AG08395 (cell line): ENCODE measurements around the gene RGS19.

ENCODE experiments used
- DNase-seq: peaks from one replicate; pipeline ENCODE4 v3.0.0; 2012; ENCODE audit warnings: mixed read lengths, low spot score

RGS19 gene

DNA sequence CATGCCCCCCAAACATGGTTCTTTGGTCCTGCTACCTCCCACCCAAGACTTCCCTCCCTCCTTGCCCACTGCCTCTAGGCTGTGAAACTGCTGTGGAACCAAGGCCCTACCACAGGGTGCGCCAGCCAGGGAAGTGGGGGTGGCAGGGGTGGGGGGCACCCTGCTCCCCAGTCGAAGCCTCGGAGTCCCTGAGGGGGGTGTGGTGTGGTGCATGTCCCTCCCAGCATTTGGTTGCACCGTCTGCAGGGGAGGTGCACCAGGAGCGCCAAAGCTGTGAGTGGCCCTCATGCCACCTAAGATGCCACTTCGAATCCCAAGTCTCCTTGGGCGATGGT lies 1.8 kb downstream of the RGS19 start:
- no peak for DNase-seq

DNA sequence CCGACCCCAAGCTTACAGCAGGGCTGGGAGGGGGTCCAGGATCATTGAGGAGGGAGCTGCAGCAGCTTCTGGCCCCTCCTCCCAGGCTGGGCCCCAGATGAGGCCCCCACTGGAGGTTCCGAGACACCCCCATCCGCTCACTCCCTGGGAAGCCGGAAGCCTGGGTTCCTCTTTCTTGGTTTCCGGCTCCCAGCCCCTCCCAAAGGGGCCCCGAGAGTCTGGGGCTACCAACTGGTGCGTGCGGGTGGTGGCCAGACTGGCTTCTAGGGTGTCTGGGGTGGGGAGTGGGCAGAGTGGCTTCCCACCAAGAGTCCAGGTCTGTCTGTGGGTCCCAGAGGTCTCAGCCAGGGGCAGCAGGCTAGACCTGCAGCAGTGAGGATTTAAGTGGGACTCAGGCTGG lies 2.2 kb downstream of the RGS19 start:
- no peak for DNase-seq

DNA sequence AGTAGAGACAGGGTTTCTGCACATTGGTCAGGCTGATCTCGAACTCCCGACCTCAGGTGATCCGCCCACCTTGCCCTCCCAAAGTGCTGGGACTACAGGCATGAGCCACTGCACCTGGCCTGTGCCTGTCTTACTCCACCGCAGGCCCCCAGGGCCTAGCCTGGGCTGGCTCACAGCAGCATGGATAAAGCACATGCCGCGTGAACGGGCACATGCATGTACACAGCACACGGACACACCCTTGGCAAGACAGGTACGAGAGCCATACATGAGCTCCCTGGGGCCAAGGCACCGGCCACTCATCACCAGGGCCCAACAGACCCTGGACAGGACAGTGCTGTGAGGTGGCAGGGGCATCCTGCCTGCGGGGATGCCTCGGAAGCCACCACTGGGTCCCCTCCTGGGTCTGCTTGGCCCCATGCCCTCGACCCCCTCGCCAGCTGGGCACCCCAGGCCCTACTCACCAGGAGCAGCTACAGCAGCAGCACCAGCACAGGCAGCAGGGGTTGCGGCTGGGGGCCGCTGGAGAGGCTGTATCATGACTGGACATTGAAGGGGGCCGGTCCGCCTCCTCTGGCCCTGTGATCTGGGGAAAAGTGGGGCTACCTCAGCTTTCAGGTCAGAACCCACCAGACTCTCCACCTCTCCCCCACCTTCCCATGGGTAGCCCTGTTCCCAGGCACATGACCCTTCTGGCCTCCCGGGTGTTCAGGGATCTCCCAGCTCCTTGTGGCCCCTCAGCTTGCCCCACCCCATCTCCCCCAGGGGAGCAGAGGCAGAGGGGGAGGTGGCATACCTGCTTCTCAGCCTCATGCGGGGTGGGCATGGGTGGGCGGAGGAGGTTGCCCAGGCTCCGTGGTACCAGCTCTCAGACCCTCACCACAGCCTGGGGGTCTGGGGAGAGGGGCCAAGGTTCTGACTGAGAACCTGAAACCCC lies 3.0 kb downstream of the RGS19 start:
- DNase-seq, result no peak

DNA sequence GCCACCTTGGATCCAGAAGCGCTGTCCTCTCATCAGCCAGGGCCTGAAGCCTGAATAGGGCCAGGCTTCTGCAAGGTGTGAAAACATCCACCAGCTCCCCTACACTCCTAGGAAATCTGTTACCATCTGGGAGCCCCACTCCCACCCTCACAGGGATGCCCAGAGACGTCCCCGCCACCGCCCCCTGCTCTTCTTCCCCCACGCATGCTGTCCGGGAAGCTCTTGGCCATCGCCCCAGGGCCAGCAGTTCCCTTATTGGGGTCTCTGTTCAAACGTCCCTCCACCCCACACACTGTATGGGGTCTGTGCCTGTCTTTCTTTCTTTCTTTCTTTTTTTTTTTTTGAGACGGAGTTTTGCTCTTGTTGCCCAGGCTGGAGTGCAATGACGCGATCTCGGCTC lies 3.8 kb downstream of the RGS19 start:
- DNase-seq, result no peak

DNA sequence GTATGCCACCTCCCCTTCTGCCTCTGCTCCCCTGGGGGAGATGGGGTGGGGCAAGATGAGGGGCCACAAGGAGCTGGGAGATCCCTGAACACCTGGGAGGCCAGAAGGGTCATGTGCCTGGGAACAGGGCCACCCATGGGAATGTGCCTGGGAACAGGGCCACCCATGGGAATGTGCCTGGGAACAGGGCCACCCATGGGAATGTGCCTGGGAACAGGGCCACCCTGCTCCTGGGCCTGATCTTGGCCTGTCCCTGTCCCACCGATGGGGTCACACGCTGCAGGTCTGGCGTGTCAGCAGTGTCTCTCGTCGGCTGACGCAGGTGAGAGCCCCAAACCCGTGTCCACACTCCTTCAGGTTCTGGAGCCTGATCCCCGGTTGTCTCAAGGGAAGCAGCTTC lies 4.4 kb downstream of the RGS19 start:
- DNase-seq, result no peak

DNA sequence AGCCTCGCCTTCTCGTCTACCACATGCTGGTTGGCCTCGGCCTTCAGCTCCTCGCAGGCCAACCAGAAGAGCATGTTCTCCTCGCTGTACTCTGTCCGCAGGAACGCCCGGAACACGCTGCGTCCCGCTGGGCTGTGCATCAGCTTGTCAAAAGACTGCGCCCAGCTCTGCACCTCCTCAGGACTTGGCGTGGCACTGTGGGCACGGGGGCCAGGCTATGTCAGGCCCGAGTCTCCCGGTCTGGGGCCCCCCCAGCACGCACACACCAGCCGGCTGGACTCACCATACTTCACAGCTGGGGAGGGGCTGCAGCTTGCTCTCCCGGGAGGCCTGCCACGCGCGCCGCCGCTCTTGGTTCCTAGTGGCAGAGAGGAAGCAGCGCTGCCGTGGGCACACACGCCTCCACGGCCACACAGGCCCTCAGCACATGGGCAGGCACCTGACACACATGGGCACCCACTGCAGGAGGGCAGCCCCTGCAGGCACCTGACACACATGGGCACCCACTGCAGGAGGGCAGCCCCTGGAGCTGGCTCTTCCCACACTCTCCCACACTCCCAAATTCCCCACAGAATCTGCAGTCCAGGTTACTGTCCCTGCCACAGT lies 5.0 kb downstream of the RGS19 start:
- no peak for DNase-seq

DNA sequence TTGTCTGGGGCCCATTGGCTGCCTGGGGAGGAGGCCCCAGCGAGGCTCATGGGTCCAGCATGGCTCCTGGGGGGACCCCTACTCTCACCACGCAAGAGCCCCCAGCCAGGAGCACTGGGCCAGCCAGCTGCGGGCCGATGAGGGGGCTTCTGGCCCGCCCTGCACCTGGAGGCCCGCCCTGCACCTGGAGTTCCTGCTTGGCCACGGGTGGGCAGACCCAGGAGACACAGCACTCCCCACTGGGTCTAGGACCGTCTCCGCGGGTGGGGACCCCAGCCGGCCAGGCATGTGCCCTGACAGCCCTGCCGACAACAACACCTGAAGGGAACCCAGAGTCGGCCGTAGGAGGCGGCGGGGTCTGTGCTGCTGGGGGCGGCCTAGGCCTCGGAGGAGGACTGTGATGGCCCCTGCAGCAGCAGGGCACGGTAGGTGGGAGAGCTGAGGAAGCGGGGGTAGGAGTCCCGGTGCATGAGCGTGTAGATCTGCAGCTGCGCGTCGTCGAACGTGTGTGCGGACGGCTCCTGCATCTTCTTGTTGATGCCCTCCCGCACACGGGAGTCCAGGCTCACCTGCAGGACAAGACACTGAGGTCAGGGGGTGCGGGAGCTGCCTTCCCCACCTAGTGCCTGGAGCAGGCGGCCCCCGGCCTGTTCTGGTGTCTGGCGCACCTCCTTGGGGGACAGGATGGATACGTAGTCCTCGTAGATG lies 5.7 kb downstream of the RGS19 start:
- no peak for DNase-seq

DNA sequence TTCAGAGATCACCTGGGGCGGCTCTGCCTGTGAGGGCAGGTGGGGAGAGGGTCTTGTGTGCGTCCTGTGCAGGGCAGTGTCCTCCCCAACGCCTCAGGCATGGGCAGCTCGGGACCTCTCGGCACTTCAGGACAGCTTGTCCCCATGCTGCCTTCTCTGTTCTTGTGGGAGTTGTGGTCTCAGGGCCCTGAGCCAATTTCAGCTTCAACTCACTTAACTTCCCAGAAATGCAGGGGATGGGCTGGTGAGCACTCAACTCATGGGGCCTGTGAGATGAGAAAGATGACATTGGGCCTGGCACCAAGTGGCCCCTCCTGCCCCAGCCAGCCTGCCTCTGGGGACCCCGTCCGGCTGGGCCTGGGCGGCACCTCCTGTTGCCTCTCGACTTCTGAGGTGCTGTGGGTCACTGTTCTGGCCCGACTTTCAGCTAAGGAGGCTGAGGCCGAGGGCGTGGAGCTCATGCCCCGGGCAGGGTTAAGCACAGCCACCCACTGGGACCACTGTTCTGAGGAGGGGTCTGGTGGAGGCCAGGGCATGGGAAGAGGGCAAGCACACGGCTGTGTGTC lies 6.7 kb downstream of the RGS19 start:
- DNase-seq, result no peak

DNA sequence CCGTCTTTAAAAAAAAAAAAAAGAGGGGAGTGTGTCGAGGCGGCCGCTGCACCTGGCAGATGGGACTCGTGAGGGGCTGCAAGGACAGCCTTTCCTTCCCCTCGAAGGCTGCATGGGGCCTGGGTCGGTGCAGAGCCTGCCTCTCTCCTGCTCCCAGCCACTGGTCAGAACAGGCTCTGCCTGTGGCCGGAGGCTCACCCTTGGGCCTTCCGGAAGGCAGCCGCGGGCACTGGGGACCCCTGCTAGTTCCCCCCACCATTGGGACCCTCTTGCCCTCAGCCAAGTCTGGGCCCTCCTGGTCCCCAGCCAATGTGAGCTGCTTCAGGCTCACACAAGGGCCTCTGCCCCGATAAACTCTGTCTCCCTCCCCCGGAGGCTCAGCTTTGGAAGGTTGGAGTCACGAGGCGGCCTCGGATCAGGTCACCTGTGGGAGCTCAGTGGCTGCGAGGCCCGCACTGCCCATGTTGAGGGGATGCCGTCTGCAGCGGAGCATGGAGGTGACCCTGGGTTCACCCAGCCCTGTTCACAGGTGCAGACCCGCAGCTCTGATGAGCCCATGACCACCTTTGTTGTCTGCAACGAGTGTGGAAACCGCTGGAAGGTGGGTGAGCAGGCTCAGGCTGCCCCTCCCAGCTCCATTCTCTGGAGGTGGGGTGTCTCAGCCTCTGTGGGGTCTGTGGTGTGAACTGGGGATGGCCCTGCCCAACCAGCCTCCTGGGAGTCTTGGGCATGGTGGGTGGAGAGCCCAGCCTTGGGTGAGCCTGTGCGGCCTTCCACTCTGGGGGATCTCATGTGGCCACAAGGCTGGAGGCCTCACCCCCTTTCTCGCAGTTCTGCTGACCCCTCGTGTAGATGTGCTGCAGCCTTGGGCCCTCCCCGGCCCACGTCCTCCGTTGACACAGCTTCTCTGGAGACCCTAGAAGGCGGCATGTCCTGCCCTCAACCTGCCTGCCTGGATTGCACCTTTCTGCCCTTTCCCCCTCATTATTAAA lies 7.7 kb downstream of the RGS19 start:
- no peak for DNase-seq

DNA sequence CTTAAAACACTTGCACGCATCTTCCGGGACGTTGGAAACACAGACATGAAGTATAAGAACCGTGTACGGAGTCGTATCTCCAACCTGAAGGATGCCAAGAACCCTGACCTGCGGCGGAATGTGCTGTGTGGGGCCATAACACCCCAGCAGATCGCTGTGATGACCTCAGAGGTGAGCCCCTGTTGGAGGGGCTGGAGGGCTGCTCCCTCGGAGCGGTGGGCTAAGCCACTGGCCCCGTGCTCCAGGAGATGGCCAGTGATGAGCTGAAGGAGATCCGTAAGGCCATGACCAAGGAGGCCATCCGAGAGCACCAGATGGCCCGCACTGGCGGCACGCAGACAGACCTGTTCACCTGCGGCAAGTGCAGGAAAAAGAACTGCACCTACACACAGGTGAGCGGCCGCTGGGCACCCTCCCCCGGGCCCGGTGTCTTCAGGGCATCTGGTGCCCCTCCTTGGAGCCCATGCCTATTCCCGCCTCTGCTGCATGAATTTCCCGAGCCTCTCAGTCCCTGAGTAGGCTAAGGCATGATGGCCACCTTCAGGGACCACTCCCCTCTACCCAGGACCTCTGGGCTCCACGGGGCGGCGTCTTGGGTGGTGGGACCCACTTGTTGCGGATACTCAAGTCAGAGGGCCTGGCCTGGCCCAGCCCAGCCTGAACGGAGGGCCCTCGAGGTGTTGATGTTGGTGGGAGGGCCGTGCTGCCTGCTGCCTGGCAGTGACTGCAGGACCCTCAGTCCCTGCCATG lies 8.9 kb downstream of the RGS19 start:
- no peak for DNase-seq

DNA sequence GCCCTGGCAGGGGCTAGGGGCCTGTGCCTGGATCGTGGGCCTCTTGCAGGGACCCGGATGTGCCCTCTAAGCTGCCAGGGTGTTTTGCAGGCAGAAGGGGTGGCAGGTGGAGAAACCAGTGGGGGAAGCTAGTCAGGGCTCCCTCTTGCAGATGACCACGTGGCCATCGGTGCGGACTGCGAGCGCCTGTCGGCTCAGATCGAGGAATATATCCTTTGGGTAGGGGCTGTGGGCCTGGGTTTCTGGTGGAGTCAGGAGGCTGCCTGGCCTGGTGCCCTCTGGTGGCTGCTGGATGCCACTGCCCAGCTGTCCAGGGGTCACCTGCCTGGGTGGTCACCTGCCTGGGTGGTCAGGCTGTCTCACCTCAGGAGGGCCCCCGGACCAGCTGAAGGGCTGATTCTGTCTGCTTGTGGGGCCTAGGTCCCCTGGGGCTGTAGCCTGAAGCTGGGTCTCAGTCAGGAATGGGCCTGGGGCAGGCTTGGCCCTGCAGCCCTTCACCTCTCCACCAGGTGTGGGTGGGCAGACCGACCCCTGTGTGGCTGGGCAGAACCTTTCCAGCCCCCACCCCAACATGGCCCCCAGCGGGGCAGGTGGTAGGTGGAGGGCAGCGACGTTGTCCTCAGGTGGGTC lies 9.6 kb downstream of the RGS19 start:
- DNase-seq, result peak; percentile 48

DNA sequence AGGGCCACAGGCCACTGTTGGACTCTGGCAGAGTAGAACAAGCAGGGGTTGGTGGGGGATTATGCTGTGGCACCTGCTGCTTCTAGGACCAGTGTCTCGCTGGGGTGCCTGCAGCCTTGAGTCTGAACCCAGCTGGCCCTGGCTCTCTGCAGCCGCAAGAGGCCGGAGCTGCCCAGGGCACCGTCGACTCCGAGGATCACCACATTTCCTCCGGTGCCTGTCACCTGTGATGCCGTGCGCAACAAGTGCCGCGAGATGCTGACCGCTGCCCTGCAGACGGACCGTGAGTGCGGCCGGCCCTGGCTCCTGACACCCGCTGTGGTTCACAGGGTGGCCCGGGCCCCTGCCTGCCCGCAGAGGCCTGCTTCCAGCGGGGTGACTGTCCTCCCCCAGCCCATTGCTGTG lies 10.1 kb downstream of the RGS19 start:
- no peak for DNase-seq

DNA sequence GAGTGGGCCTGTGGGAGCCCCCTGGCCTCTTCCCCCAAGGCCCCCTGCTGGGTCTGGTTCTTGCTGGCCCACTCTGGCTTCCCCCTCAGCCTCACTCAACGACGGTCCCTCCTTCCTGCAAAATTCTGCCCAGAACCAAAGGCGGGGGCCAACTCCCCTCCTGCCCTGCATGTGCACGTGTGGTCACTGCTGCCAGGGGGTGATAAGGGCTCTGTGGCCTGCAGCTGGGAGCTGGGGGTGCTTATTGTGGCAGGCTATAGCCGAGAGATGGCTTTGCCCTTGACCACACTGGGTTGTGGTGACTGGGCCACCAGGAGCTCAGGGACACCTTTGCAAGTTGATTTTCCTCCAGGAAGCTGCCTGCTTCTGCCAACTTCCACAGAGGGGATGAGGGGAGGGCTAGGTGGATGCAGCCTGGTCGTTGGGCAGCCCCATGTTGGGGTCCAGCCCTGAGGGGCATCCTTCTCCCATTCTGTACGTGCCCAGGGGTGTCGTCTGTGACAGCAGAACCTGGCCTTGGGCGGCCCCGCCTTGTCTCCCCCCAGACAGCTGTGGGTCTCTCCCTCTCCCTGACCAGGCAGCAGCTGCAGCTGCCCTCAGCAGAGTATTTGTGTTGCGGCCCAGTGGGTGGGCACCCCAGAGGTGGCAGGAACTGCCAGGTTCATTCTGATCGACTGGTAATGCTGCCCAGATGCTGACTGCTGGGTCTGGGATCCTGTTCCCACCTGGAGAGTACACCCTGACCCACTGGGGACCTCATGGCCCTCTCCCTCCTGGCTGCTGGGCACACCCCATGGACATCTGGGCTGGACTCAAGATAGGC lies 10.7 kb downstream of the RGS19 start:
- no peak for DNase-seq

DNA sequence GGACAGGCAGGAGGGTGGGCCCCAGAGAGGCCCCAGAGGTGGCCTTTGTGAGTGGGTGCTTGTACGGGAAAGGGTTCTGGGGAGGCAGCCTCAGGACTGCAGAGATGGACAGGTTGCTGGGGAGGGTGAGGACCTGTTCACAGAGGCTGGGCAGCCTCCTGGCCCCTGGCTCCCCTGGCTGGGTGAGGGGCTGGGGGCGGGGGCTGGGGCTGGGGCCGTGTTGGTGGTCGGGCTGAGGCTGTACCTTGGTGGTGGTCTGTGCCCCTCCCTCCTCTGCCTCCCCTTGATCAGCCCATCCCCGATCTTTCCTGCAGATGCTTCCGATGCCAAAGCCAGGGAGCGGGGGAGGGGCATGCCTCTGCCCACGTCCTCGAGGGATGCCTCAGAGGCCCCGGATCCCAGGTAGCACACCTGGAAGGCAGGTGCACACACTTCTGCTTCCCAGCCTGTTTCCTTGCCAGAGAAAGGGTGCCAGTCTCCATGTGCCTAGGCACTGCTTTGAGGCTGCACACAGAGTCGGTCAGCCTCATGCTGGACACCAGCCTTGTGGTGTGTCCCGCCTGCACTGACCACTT lies 11.5 kb downstream of the RGS19 start:
- no peak for DNase-seq

DNA sequence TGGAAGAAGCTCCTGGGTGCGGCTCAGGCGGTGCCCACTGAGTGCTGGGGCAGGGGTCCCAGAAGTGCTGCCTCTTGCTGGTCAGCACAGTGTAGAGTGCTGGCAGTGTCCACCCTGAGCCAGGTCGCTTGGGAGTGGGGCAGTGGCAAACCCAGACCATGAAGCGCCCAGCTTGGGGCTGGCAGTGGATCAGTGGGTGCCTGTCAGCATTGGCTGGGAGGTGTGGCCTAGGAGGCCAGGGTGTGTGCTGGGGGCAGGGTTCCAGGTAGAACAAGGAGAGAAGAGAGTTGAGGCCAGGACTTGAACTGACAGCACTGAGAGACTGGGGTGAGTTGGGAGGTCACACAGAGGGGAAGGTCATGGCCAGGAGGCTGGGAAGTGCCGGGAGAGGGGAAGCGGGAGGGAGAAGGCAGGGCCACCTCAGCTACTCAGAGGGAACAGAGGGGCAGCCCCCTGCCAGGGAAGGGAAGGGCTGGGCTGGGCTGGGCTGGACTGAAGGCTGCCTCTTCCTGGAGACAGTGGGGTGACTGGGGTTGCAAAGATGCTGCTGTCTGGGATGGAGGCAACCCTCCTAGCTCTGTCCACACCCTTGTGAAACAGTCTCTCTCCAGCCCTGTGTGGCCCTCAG lies 12.2 kb downstream of the RGS19 start:
- DNase-seq, result no peak

DNA sequence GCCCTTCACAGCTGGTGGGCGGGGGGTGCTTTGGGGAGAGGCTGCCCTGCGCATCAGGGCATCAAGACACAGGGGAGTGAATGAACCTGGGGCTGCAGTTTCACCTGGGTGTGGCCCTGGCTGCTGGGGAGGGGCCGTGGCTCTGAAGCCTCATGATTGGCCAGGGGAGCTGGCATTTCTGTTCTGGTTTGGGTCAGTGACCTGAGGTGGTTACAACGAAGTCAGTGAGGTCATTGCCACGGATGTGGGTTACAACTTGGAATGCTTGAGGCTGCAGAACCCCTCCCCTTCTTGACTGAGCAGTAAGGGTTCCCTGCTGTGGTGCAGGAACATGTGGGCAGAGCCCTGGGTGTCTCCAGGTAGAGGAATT lies 13.4 kb downstream of the RGS19 start:
- peak; percentile 86 for DNase-seq

DNA sequence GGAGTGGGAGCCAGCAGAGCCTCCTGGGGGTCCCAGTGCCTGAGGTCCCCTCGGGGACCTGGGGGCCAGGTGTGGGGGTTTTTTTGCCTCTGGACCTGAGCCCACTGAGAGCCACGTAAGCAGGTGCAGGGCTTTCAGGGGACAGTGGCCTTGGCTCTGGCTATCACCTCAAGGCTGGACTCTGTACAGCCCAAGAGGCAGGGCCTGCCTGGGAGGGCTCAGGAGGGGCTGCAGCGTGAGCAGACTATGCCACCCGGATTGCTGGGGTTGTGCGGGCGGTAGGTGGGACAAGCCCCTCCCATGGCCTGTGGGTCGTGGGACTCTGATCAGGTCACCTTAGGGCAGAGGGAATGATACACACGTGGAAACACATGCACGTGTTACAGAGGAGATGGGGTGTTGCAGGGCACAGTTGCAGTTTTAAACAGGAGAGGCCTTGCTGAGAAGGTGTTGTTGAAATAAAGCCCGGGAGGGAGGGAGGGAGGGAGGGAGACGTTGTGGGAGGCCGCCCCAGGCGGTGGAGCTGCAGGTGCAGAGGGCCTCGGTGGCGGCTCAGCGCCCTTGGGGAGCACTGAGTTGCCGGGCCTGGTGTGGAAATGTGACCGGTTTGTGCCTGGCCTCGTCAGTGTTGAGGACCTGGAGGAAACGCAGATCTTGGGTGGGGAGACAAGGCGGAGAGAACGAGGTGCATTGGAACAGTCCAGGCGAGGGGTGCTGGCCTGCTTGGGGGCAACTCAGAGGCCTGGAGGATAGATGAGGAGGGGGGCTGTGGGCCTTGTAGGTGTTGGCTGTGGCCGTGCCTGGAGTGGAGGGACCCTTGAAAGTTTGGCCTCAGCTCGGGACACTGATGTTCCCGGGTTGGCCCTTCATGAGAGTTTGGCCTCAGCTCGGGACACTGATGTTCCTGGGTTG lies 14.0 kb downstream of the RGS19 start:
- DNase-seq, result no peak
